ENCODE data around the gene SCCPDH. TPM values are rescaled to one million over a fixed set of nuclear protein-coding genes. Genes with fewer than 3 reads are reported as not detected.

Gene SCCPDH
- total and polyA plus RNA-seq, 2 of the 13 experiments (the other 11 are each of a cell fraction or from before 2014, with no cell fraction given): 36.7 to 62.3 TPM

- TF ChIP-seq ZBTB7B (CRISPR knock-in tag; IDR thresholded peaks at IDR 0.05) (no peak), U2AF1 (optimal IDR thresholded peaks at IDR 0.05; ENCODE audit: low read depth, low read length) (no peak), ASH2L (IDR thresholded peaks at IDR 0.05; ENCODE audit: insufficient read length, low read depth, low read length) (no peak), MYPOP (CRISPR knock-in tag; IDR thresholded peaks at IDR 0.05) (no peak), ESRRA (CRISPR knock-in tag; IDR thresholded peaks at IDR 0.05; ENCODE audit: low read depth) (no peak), ZNF839 (CRISPR knock-in tag; IDR thresholded peaks at IDR 0.05; ENCODE audit: borderline replicate concordance) (no peak), ZNF496 (CRISPR knock-in tag; IDR thresholded peaks at IDR 0.05; ENCODE audit: insufficient replicate concordance) (no peak), TARDBP (CRISPR knock-in tag; IDR thresholded peaks at IDR 0.05) (0 out of 2 replicates have a peak, but pooled peaks have one; percentile 13), MXI1 (IDR thresholded peaks at IDR 0.05; ENCODE audit: borderline replicate concordance, low read depth, low read length) (no peak), ZNF234 (CRISPR knock-in tag; conservative IDR thresholded peaks at IDR 0.05) (no peak), ZSCAN25 (CRISPR knock-in tag; IDR thresholded peaks at IDR 0.05) (0 out of 2 replicates have a peak, but pooled peaks have one; percentile 5), KDM1A (CRISPR knock-in tag; IDR thresholded peaks at IDR 0.05) (no peak), RBM39 (IDR thresholded peaks at IDR 0.05; ENCODE audit: low read depth, low read length, poor library complexity, severe bottlenecking) (no peak), GATAD1 (CRISPR knock-in tag; IDR thresholded peaks at IDR 0.05) (no peak), ZNF552 (CRISPR knock-in tag; IDR thresholded peaks at IDR 0.05; ENCODE audit: borderline replicate concordance) (no peak), TMF1 (CRISPR knock-in tag; IDR thresholded peaks at IDR 0.05; ENCODE audit: low read depth) (peak; percentile 19; the same call in 1 of the 2 replicates), CENPX (CRISPR knock-in tag; IDR thresholded peaks at IDR 0.05) (no peak), TCF7 (IDR thresholded peaks at IDR 0.05; ENCODE audit: low read depth) (no peak), ZNF589 (CRISPR knock-in tag; conservative IDR thresholded peaks at IDR 0.05) (peak; percentile 26; the same call in 1 of the 2 replicates), ZMYM4 (CRISPR knock-in tag; IDR thresholded peaks at IDR 0.05) (peak; percentile 36; the same call in 1 of the 2 replicates), BATF2 (CRISPR knock-in tag; IDR thresholded peaks at IDR 0.05) (no peak)
- TF ChIP-seq, protein P1, sequence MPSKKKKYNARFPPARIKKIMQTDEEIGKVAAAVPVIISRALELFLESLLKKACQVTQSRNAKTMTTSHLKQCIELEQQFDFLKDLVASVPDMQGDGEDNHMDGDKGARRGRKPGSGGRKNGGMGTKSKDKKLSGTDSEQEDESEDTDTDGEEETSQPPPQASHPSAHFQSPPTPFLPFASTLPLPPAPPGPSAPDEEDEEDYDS (CRISPR knock-in tag; IDR thresholded peaks at IDR 0.05): peak; percentile 31; the same call in 1 of the 2 replicates
- TF ChIP-seq, protein P2, sequence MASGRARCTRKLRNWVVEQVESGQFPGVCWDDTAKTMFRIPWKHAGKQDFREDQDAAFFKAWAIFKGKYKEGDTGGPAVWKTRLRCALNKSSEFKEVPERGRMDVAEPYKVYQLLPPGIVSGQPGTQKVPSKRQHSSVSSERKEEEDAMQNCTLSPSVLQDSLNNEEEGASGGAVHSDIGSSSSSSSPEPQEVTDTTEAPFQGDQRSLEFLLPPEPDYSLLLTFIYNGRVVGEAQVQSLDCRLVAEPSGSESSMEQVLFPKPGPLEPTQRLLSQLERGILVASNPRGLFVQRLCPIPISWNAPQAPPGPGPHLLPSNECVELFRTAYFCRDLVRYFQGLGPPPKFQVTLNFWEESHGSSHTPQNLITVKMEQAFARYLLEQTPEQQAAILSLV (CRISPR knock-in tag; IDR thresholded peaks at IDR 0.05; ENCODE audit: borderline replicate concordance): peak; percentile 12; the same call in 1 of the 2 replicates
- TF ChIP-seq, protein P3, sequence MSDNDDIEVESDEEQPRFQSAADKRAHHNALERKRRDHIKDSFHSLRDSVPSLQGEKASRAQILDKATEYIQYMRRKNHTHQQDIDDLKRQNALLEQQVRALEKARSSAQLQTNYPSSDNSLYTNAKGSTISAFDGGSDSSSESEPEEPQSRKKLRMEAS (IDR thresholded peaks at IDR 0.05): peak; percentile 55; the same call in 1 of the 2 replicates
- TF ChIP-seq, protein P4, sequence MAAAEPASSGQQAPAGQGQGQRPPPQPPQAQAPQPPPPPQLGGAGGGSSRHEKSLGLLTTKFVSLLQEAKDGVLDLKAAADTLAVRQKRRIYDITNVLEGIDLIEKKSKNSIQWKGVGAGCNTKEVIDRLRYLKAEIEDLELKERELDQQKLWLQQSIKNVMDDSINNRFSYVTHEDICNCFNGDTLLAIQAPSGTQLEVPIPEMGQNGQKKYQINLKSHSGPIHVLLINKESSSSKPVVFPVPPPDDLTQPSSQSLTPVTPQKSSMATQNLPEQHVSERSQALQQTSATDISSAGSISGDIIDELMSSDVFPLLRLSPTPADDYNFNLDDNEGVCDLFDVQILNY (CRISPR knock-in tag; conservative IDR thresholded peaks at IDR 0.05): no peak
- TF ChIP-seq, protein P5, sequence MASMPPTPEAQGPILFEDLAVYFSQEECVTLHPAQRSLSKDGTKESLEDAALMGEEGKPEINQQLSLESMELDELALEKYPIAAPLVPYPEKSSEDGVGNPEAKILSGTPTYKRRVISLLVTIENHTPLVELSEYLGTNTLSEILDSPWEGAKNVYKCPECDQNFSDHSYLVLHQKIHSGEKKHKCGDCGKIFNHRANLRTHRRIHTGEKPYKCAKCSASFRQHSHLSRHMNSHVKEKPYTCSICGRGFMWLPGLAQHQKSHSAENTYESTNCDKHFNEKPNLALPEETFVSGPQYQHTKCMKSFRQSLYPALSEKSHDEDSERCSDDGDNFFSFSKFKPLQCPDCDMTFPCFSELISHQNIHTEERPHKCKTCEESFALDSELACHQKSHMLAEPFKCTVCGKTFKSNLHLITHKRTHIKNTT (CRISPR knock-in tag; IDR thresholded peaks at IDR 0.05): no peak
Measured at GRCh38 chr1:246724731-246725095, 504 bp downstream of the SCCPDH start (continued).

Data from HepG2 (cell line).